Activated T-helper 17 cell treated with anti-CD3 and anti-CD28 coated beads, Interleukin-2, amount 50 U/mL, for 72 hours (primary cell): ENCODE data around the gene EPB42. TPM values are rescaled to one million over a fixed set of nuclear protein-coding genes. Genes with fewer than 3 reads are reported as not detected.
"Not testable (repeated sequence)": the region's sequence is repeated elsewhere in the genome, so short reads cannot be mapped to it uniquely, and the experiment has no call there.

Source experiments
- ATAC-seq: fragments of 150-1000 bp; cut with Tn5 transposase; replicated peaks from 2 replicates; pipeline ENCODE4 v1.10.0; 2021; ENCODE audit warnings: mild to moderate bottlenecking, moderate library complexity
- H3K27ac Mint-ChIP-seq: one replicate; pipeline ENCODE4 v1.8.0; 2022; ENCODE audit warnings: mixed read lengths
- H3K27me3 Mint-ChIP-seq: one replicate; pipeline ENCODE4 v1.8.0; 2022; ENCODE audit warnings: mixed read lengths
- H3K36me3 Mint-ChIP-seq: one replicate; pipeline ENCODE4 v1.8.0; 2022; ENCODE audit warnings: low read depth, mild to moderate bottlenecking, mixed read lengths
- H3K4me1 Mint-ChIP-seq: one replicate; pipeline ENCODE4 v1.8.0; 2022; ENCODE audit warnings: mixed read lengths
- H3K4me3 Mint-ChIP-seq: one replicate; pipeline ENCODE4 v1.8.0; 2022; ENCODE audit warnings: mild to moderate bottlenecking, mixed read lengths
- H3K9me3 Mint-ChIP-seq: one replicate; pipeline ENCODE4 v1.8.0; 2022; ENCODE audit warnings: mixed read lengths
- total RNA-seq, 2 donors: library from RNA; stranded (reverse); gene quantifications; one replicate each; pipeline ENCODE4 v1.2.3, GENCODE V29; 2022

EPB42 gene
- total RNA-seq, 2 donors from 2014 or later, result not detected

GRCh38 chr15:43211224-43211735 is 9.5 kb downstream of the EPB42 start:
- Mint-ChIP-seq H3K36me3 (no peaks in the 10 kb centered on the region), H3K4me3 (no peak overlapping the region), H3K27me3 (peaks cover 21% of the 10 kb centered on the region), H3K4me1 (no peaks in the 10 kb centered on the region), H3K27ac (no peak overlapping the region), H3K9me3 (no peaks in the 10 kb centered on the region)
- ATAC-seq, result no peak

- Mint-ChIP-seq H3K4me1 (no peaks in the 10 kb centered on the region), H3K4me3 (no peak overlapping the region), H3K9me3 (no peaks in the 10 kb centered on the region), H3K27ac (no peak overlapping the region), H3K36me3 (no peaks in the 10 kb centered on the region), H3K27me3 (peaks cover 21% of the 10 kb centered on the region)
- ATAC-seq, result no peak
These were observed 10.0 kb downstream of the EPB42 start for GRCh38 chr15:43210807-43211206.

- ATAC-seq, result no peak
- Mint-ChIP-seq H3K9me3 (no peaks in the 10 kb centered on the region), H3K4me1 (no peaks in the 10 kb centered on the region), H3K36me3 (no peaks in the 10 kb centered on the region), H3K27me3 (peaks cover 21% of the 10 kb centered on the region), H3K27ac (no peak overlapping the region), H3K4me3 (no peak overlapping the region)
These were observed 10.6 kb downstream of the EPB42 start for GRCh38 chr15:43210172-43210745.

- ATAC-seq, result no peak
- Mint-ChIP-seq H3K27me3 (peaks cover 21% of the 10 kb centered on the region), H3K27ac (no peak overlapping the region), H3K4me1 (peaks cover 4% of the 10 kb centered on the region), H3K36me3 (no peaks in the 10 kb centered on the region), H3K4me3 (no peak overlapping the region), H3K9me3 (no peaks in the 10 kb centered on the region)
These were observed 11.6 kb downstream of the EPB42 start for GRCh38 chr15:43209059-43209824.

GRCh38 chr15:43208052-43209002 is 12.5 kb downstream of the EPB42 start:
- H3K4me1 Mint-ChIP-seq, result peaks cover 7% of the 10 kb centered on the region
- H3K27me3 Mint-ChIP-seq, result peaks cover 21% of the 10 kb centered on the region
- H3K4me3 Mint-ChIP-seq, result no peak overlapping the region
- no peak overlapping the region for H3K27ac Mint-ChIP-seq
- no peaks in the 10 kb centered on the region for H3K9me3 Mint-ChIP-seq
- no peaks in the 10 kb centered on the region for H3K36me3 Mint-ChIP-seq
- ATAC-seq, result no peak

GRCh38 chr15:43207024-43207423 is 13.8 kb downstream of the EPB42 start:
- Mint-ChIP-seq H3K4me3 (no peak overlapping the region), H3K4me1 (peaks cover 7% of the 10 kb centered on the region), H3K36me3 (no peaks in the 10 kb centered on the region), H3K27me3 (peaks cover 21% of the 10 kb centered on the region), H3K9me3 (no peaks in the 10 kb centered on the region), H3K27ac (no peak overlapping the region)
- ATAC-seq, result no peak

GRCh38 chr15:43206054-43206453 is 14.8 kb downstream of the EPB42 start:
- H3K27me3 Mint-ChIP-seq, result peaks cover 21% of the 10 kb centered on the region
- no peaks in the 10 kb centered on the region for H3K9me3 Mint-ChIP-seq
- peaks cover 7% of the 10 kb centered on the region for H3K4me1 Mint-ChIP-seq
- no peaks in the 10 kb centered on the region for H3K36me3 Mint-ChIP-seq
- ATAC-seq, result no peak
- H3K4me3 Mint-ChIP-seq, result no peak overlapping the region
- H3K27ac Mint-ChIP-seq, result no peak overlapping the region

- H3K27ac Mint-ChIP-seq, result no peak overlapping the region
These were observed 16.6 kb downstream of the EPB42 start for GRCh38 chr15:43204016-43204901.

GRCh38 chr15:43199945-43200488 is 20.8 kb downstream of the EPB42 start:
- no peaks in the 10 kb centered on the region for H3K27me3 Mint-ChIP-seq
- H3K4me1 Mint-ChIP-seq, result peaks cover 11% of the 10 kb centered on the region
- H3K9me3 Mint-ChIP-seq, result no peaks in the 10 kb centered on the region
- no peak overlapping the region for H3K4me3 Mint-ChIP-seq
- peak; percentile 84 for ATAC-seq
- peaks cover 33% of the 10 kb centered on the region for H3K36me3 Mint-ChIP-seq
- H3K27ac Mint-ChIP-seq, result peak overlapping the region; percentile 3

More at GRCh38 chr15:43204016-43204901, 16.6 kb downstream of the EPB42 start:
- ATAC-seq, result peak; percentile 55
- Mint-ChIP-seq H3K4me1 (peaks cover 11% of the 10 kb centered on the region), H3K36me3 (no peaks in the 10 kb centered on the region), H3K27me3 (peaks cover 13% of the 10 kb centered on the region), H3K4me3 (no peak overlapping the region), H3K9me3 (no peaks in the 10 kb centered on the region)

GRCh38 chr15:43198992-43199391 is 21.8 kb downstream of the EPB42 start:
- H3K4me3 Mint-ChIP-seq, result no peak overlapping the region
- no peak for ATAC-seq
- H3K36me3 Mint-ChIP-seq, result peaks cover 43% of the 10 kb centered on the region
- peaks cover 5% of the 10 kb centered on the region for H3K4me1 Mint-ChIP-seq
- H3K27me3 Mint-ChIP-seq, result no peaks in the 10 kb centered on the region
- H3K9me3 Mint-ChIP-seq, result no peaks in the 10 kb centered on the region
- H3K27ac Mint-ChIP-seq, result no peak overlapping the region

- H3K27me3 Mint-ChIP-seq, H3K4me1 Mint-ChIP-seq, H3K9me3 Mint-ChIP-seq, H3K27ac Mint-ChIP-seq, H3K4me3 Mint-ChIP-seq, ATAC-seq: not testable (repeated sequence)
- H3K36me3 Mint-ChIP-seq, result peaks cover 46% of the 10 kb centered on the region
These were observed 22.3 kb downstream of the EPB42 start for GRCh38 chr15:43198556-43198955.

- H3K9me3 Mint-ChIP-seq, H3K4me1 Mint-ChIP-seq, H3K27me3 Mint-ChIP-seq, H3K4me3 Mint-ChIP-seq, ATAC-seq, H3K27ac Mint-ChIP-seq: not testable (repeated sequence)
- peaks cover 54% of the 10 kb centered on the region for H3K36me3 Mint-ChIP-seq
These were observed 23.0 kb downstream of the EPB42 start for GRCh38 chr15:43197773-43198172.

GRCh38 chr15:43196760-43197548 is 23.9 kb downstream of the EPB42 start:
- H3K4me1 Mint-ChIP-seq, result peaks cover 5% of the 10 kb centered on the region
- H3K27me3 Mint-ChIP-seq, result no peaks in the 10 kb centered on the region
- ATAC-seq, result no peak
- H3K27ac Mint-ChIP-seq, result no peak overlapping the region
- H3K36me3 Mint-ChIP-seq, result peaks cover 62% of the 10 kb centered on the region
- no peak overlapping the region for H3K4me3 Mint-ChIP-seq
- no peaks in the 10 kb centered on the region for H3K9me3 Mint-ChIP-seq
